GM12878 (cell line): ENCODE measurements around the gene OR8J1. TPM values are rescaled to one million over a fixed set of nuclear protein-coding genes. Genes with fewer than 3 reads are reported as not detected.

ENCODE experiments used
- ATAC-seq: fragments of 200-7000 bp; cut with Tn5 transposase; 3 replicates; pipeline ENCODE4 v1.9.1; 2020; ENCODE audit warnings: mild to moderate bottlenecking, moderate library complexity
- BruUV-seq: library from RNA; stranded (reverse); fragments of 400-500 nt; replicated peaks from 2 replicates; lab custom pipeline; 2021; lab: Mats Ljungman, UMichigan
- CTCF ChIA-PET: fragments of 300-600 bp; sonication (Branson Sonifier 250); formaldehyde crosslinking; extraction: SDS; loops from one replicate; lab custom pipeline; 2021; ENCODE audit warnings: inconsistent platforms; lab: Yijun Ruan, JAX
- POLR2A ChIA-PET: fragments of 350-600 bp; formaldehyde crosslinking; extraction: SDS; loops from one replicate; lab custom pipeline; 2021; ENCODE audit warnings: inconsistent platforms; lab: Charles Lee
- RAD21 ChIA-PET: fragments of 300-600 bp; sonication (Branson Sonifier 250); formaldehyde crosslinking; loops from one replicate; lab custom pipeline; 2023; ENCODE audit warnings: antibody characterized with exemption; ENCODE audit not compliant: unreplicated experiment; lab: Charles Lee
- SMC1A ChIA-PET: fragments of 300-600 bp; sonication (Branson Sonifier 250); formaldehyde crosslinking; loops from one replicate; lab custom pipeline; 2023; ENCODE audit not compliant: unreplicated experiment, uncharacterized antibody; lab: Charles Lee
- DNase-seq: peaks from one replicate; pipeline ENCODE4 v3.0.0-alpha.2; 2011; ENCODE audit warnings: low read depth, low spot score
- FAIRE-seq: peaks from 3 replicates; lab custom pipeline; 2011; peaks lifted over from hg19 to GRCh38; lab: Jason Lieb, UNC
- H2AFZ ChIP-seq: 2 replicates; pipeline ENCODE4 v1.6.0; 2011; ENCODE audit warnings: low read depth, low read length, control low read depth; ENCODE audit not compliant: control insufficient read depth
- H3K27ac ChIP-seq: 2 replicates; pipeline ENCODE4 v1.5.1; 2011; ENCODE audit warnings: control low read depth; ENCODE audit not compliant: control insufficient read depth, insufficient read depth
- H3K27me3 ChIP-seq, 2 experiments: replicated peaks in 1 of 2; 2 replicates each; pipeline versions ENCODE4 v1.6.0 to v1.6.1; 2011; ENCODE audit warnings: low read length in 1 of 2; ENCODE audit not compliant: control insufficient read depth in 2 of 2, insufficient read depth in 2 of 2
- H3K36me3 ChIP-seq, 2 experiments: 2 replicates each; pipeline ENCODE4 v1.5.1; 2011; ENCODE audit warnings: low read length in 1 of 2; ENCODE audit not compliant: control insufficient read depth in 2 of 2, insufficient read depth in 2 of 2
- H3K4me1 ChIP-seq: 2 replicates; pipeline ENCODE4 v1.6.1; 2011; ENCODE audit warnings: mild to moderate bottlenecking, low read length, moderate library complexity, mixed read lengths; ENCODE audit not compliant: control insufficient read depth, insufficient read depth
- H3K4me2 ChIP-seq: 2 replicates; pipeline ENCODE4 v1.6.0; 2011; ENCODE audit warnings: control low read depth; ENCODE audit not compliant: control insufficient read depth, insufficient read depth
- H3K4me3 ChIP-seq: fragments of 200-600 bp; sonication (generic); 2 replicates; pipeline ENCODE4 v1.5.1; 2016
- H3K79me2 ChIP-seq: 2 replicates; pipeline ENCODE4 v1.6.0; 2011; ENCODE audit warnings: low read length; ENCODE audit not compliant: control insufficient read depth, insufficient read depth
- H3K9ac ChIP-seq: 2 replicates; pipeline ENCODE4 v1.8.0; 2011; ENCODE audit warnings: low read length, control low read depth, mixed read lengths; ENCODE audit not compliant: control insufficient read depth, insufficient read depth
- H3K9me3 ChIP-seq: replicated peaks from 3 replicates; pipeline ENCODE4 v1.5.1; 2011; ENCODE audit warnings: mild to moderate bottlenecking, low read length; ENCODE audit not compliant: control insufficient read depth, insufficient read depth
- H4K20me1 ChIP-seq: 2 replicates; pipeline ENCODE4 v1.6.0; 2011; ENCODE audit not compliant: control insufficient read depth, insufficient read depth
- ASH2L ChIP-seq: fragments of 300-600, 200-600 bp; sonication (generic); IDR thresholded peaks from 2 replicates; pipeline ENCODE4 v1.6.1; 2017; ENCODE audit warnings: low read depth, mild to moderate bottlenecking, borderline replicate concordance
- ATF3 ChIP-seq: IDR thresholded peaks from 2 replicates; pipeline ENCODE4 v1.6.1; 2011; ENCODE audit warnings: low read depth, mild to moderate bottlenecking, low read length, moderate library complexity, borderline replicate concordance; ENCODE audit errors: extremely low read depth
- CHD1 ChIP-seq: IDR thresholded peaks from 2 replicates; pipeline ENCODE4 v1.6.1; 2012; ENCODE audit warnings: low read depth, low read length, improper control_type of control experiment
- CREB1 ChIP-seq: IDR thresholded peaks from 2 replicates; pipeline ENCODE4 v1.6.1; 2012; ENCODE audit warnings: low read depth, mild to moderate bottlenecking, inconsistent platforms
- HDAC6 ChIP-seq: fragments of 200-600 bp; sonication (generic); IDR thresholded peaks from one replicate; pipeline ENCODE4 v1.8.0; 2017; ENCODE audit warnings: antibody characterized with exemption; ENCODE audit not compliant: unreplicated experiment
- NFYB ChIP-seq: IDR thresholded peaks from 2 replicates; pipeline ENCODE4 v1.6.1; 2011; ENCODE audit warnings: low read depth, mild to moderate bottlenecking, low read length, improper control_type of control experiment, moderate library complexity; ENCODE audit not compliant: insufficient read depth
- NR2F1 ChIP-seq: fragments of 450-650 bp; conservative IDR thresholded peaks from 2 replicates; pipeline ENCODE4 v1.6.1; 2017; ENCODE audit warnings: mild to moderate bottlenecking
- PRDM15 ChIP-seq: fragments of 450-650 bp; formaldehyde crosslinking; IDR thresholded peaks from 2 replicates; pipeline ENCODE4 v1.4.0; 2020; ENCODE audit warnings: mild to moderate bottlenecking, moderate library complexity
- SMAD5 ChIP-seq: IDR thresholded peaks from 2 replicates; pipeline ENCODE4 v1.6.1; 2016; ENCODE audit warnings: antibody characterized with exemption, low read depth
- SREBF1 ChIP-seq: IDR thresholded peaks from 2 replicates; pipeline ENCODE4 v1.6.1; 2012; ENCODE audit warnings: mild to moderate bottlenecking, low read length
- SREBF2 ChIP-seq: IDR thresholded peaks from 2 replicates; pipeline ENCODE4 v1.6.1; 2012; ENCODE audit warnings: mild to moderate bottlenecking, low read length
- TCF12 ChIP-seq: IDR thresholded peaks from 2 replicates; pipeline ENCODE4 v1.6.1; 2011; ENCODE audit warnings: low read depth, mild to moderate bottlenecking, low read length
- ZBTB33 ChIP-seq: fragments of 450-650 bp; IDR thresholded peaks from 2 replicates; pipeline ENCODE4 v1.6.1; 2017; ENCODE audit warnings: mild to moderate bottlenecking
- ZBTB40 ChIP-seq: fragments of 450-650 bp; IDR thresholded peaks from 2 replicates; pipeline ENCODE4 v1.6.1; 2016; ENCODE audit warnings: mild to moderate bottlenecking, moderate library complexity, borderline replicate concordance
- ZNF217 ChIP-seq: fragments of 450-650 bp; IDR thresholded peaks from 2 replicates; pipeline ENCODE4 v1.6.1; 2017; ENCODE audit warnings: antibody characterized with exemption, mild to moderate bottlenecking
- ZNF622 ChIP-seq: fragments of 450-650 bp; IDR thresholded peaks from 2 replicates; pipeline ENCODE4 v1.6.1; 2017; ENCODE audit warnings: mild to moderate bottlenecking, inconsistent platforms
- ZSCAN29 ChIP-seq: fragments of 450-650 bp; IDR thresholded peaks from 2 replicates; pipeline ENCODE4 v1.6.1; 2017; ENCODE audit warnings: mild to moderate bottlenecking, moderate library complexity
- WGBS: methylation state at CpG from one replicate; pipeline ENCODE4 v1.1.6; 2016; ENCODE audit warnings: low lambda C conversion rate; ENCODE audit not compliant: insufficient replicate concordance, insufficient coverage; ENCODE audit errors: missing lambda C conversion rate; 5-methylcytosine and 5-hydroxymethylcytosine counted together
- in situ Hi-C: fragments of 300-500 bp; cut with MboI; formaldehyde crosslinking; loops from 9 replicates; pipeline ENCODE4 v1.14.3; 2018; ENCODE audit warnings: mixed read lengths
- intact Hi-C: fragments of 100-400 bp; cut with micrococcal nuclease; formaldehyde crosslinking; loops from one replicate; pipeline ENCODE4 v1.14.2; 2022; ENCODE audit not compliant: unreplicated experiment
- polyA plus RNA-seq, 11 experiments: library from polyadenylated mRNA; depleted of rRNA in 4 of 11; unstranded in 6 of 11; stranded (reverse) in 5 of 11; fragments of >200 nt; fragmentation: Nextera tagmentation in 4 of 11; fragmentation: Illumina TruSeq in 1 of 11; extraction: Ambion mirVana in 4 of 11; extraction: Trizol in 1 of 11; gene quantifications; 1 replicate in 1 of 11; 2 replicates in 10 of 11; pipeline versions ENCODE4 v1.2.1 to v1.2.3, GENCODE V29; 2011 to 2016; ENCODE audit warnings: inconsistent platforms in 2 of 11, missing spikeins in 2 of 11, low read depth in 1 of 11
- total RNA-seq, 4 experiments: library from RNA; depleted of rRNA in 3 of 4; stranded (reverse); fragments of >200 nt in 3 of 4; fragmentation: Illumina TruSeq in 1 of 4; extraction: Trizol in 1 of 4; gene quantifications; 2 replicates each; pipeline versions ENCODE4 v1.2.1 to v1.2.3, GENCODE V29; 2013 to 2021

The OR8J1 gene
- total and polyA plus RNA-seq, 10 of the 15 experiments (the other 5 are each of a cell fraction or from before 2014, with no cell fraction given) = not detected

- Histone ChIP-seq H2AFZ (no peak overlapping the region), H3K9ac (no peak overlapping the region), H3K4me3 (no peak overlapping the region), H3K36me3 (no peaks in the 10 kb centered on the region), H3K4me1 (no peaks in the 10 kb centered on the region), H3K4me2 (no peak overlapping the region), H3K79me2 (no peaks in the 10 kb centered on the region), H3K9me3 (no peaks in the 10 kb centered on the region), H4K20me1 (no peaks in the 10 kb centered on the region), H3K27me3 (no peaks in the 10 kb centered on the region), H3K27ac (no peak overlapping the region)
- DNase-seq = no peak
- no peak for ATAC-seq
- POLR2A ChIA-PET = no interaction called here
- CTCF ChIA-PET = no interaction called here
- no peak for FAIRE-seq
- RAD21 ChIA-PET = no interaction called here
- in situ Hi-C loops (no loop called here), intact Hi-C loops (no loop called here)
- no TSS peak for BruUV-seq
- WGBS = 66% methylated on average over 3 of the region's 3 CpGs
- SMC1A ChIA-PET = no interaction called here
- TF ChIP-seq NFYB = no peak
- no peak for TF ChIP-seq ZNF217
- TF ChIP-seq SREBF1 = no peak
- TF ChIP-seq CREB1 = no peak
- TF ChIP-seq SREBF2 = no peak
- no peak for TF ChIP-seq PRDM15
- no peak for TF ChIP-seq SMAD5
- TF ChIP-seq HDAC6 = no peak
- TF ChIP-seq ZBTB40 = no peak
- no peak for TF ChIP-seq ZBTB33
- TF ChIP-seq CHD1 = no peak
- TF ChIP-seq NR2F1 = no peak
- TF ChIP-seq ASH2L = no peak
- TF ChIP-seq ZSCAN29 = no peak
- TF ChIP-seq ZNF622 = no peak
- no peak for TF ChIP-seq TCF12
- TF ChIP-seq ATF3 = no peak
Observed at GRCh38 chr11:56333156-56333555, 20.9 kb upstream of the OR8J1 start.
